Hypothalamus (tissue), 51 donors: ENCODE data around the gene PDIK1L.
A peak's percentile ranks its signal among the peaks of the same experiment; 100 is the strongest.

Source experiments
- DNase-seq, 51 donors: peaks; one replicate each; lab custom pipeline; 2025; lab: John Stamatoyannopoulos, UW

PDIK1L gene

GRCh38 chr1:26145960-26146294 is 34.3 kb downstream of the PDIK1L start:
- DNase-seq: no peak

GRCh38 chr1:26148887-26149286 is 37.3 kb downstream of the PDIK1L start:
- no peak for DNase-seq

- DNase-seq: no peak
Observed at GRCh38 chr1:26153966-26154532, 42.4 kb downstream of the PDIK1L start.

- DNase-seq: no peak
Observed at GRCh38 chr1:26154750-26155149, 43.1 kb downstream of the PDIK1L start.

GRCh38 chr1:26155370-26156284 is 44.0 kb downstream of the PDIK1L start:
- DNase-seq: no peak

- DNase-seq: peak in 14 of 51 donors; percentile 8 to 58 (median 33)
Observed at GRCh38 chr1:26156285-26157038, 44.8 kb downstream of the PDIK1L start.

- DNase-seq: no peak
Observed at GRCh38 chr1:26158271-26158907, 46.8 kb downstream of the PDIK1L start.

- DNase-seq: no peak
Observed at GRCh38 chr1:26158908-26159742, 47.5 kb downstream of the PDIK1L start, which contains the start of gene FAM110D. Gene FAM110D, plus strand, starts transcription at chr1:26159079. Its CDS starts 2,213 bp downstream, at chr1:26161292.

- DNase-seq: no peak
Observed at GRCh38 chr1:26159743-26160039, 48.1 kb downstream of the PDIK1L start.

- no peak for DNase-seq
Observed at GRCh38 chr1:26160527-26161414, 49.1 kb downstream of the PDIK1L start.

- DNase-seq: peak in 34 of 51 donors; percentile 20 to 79 (median 51)
Observed at GRCh38 chr1:26161415-26162219, 50.0 kb downstream of the PDIK1L start.

GRCh38 chr1:26162220-26162709 is 50.6 kb downstream of the PDIK1L start:
- DNase-seq: no peak

GRCh38 chr1:26163684-26164035 is 52.0 kb downstream of the PDIK1L start:
- DNase-seq: no peak

- DNase-seq: peak in 25 of 51 donors; percentile 6 to 61 (median 27)
Observed at GRCh38 chr1:26164036-26164860, 52.6 kb downstream of the PDIK1L start.

GRCh38 chr1:26164861-26165842 is 53.5 kb downstream of the PDIK1L start:
- no peak for DNase-seq

GRCh38 chr1:26166719-26167281 is 55.2 kb downstream of the PDIK1L start:
- DNase-seq: no peak
